Measurements from ENCODE around the gene HDGF. TPM values are rescaled to one million over a fixed set of nuclear protein-coding genes. Genes with fewer than 3 reads are reported as not detected.

HDGF gene
- total and polyA plus RNA-seq, 9 of the 15 experiments (the other 6 are each of a cell fraction or from before 2014, with no cell fraction given), result 38.8 to 601 (median 400) TPM

- H3K27me3 ChIP-seq (ENCODE audit: control insufficient read depth in 2 of 2, insufficient read depth in 2 of 2, low read length in 2 of 2), result no peaks in the 10 kb centered on the region; a peak in 1 of 5 replicates
- H3K27ac ChIP-seq (ENCODE audit: extremely low read depth, low read depth, low read length), result peak within 1 kb of the TSS; percentile 82
- peaks cover 69% of the 10 kb centered on the region for H3K79me2 ChIP-seq (ENCODE audit: control insufficient read depth, insufficient read depth, low read length)
- FAIRE-seq (peak; percentile 93), DNase-seq (ENCODE audit: extremely low read depth in 1 of 4, low spot score in 3 of 4) (peak; percentile 92 to 99 (median 92)), ATAC-seq (peak; percentile 88)
- 2% methylated on average over 35 of the region's 57 CpGs for whole genome bisulfite sequencing (ENCODE audit: insufficient coverage, low coverage, missing lambda C conversion rate)
- no peaks in the 10 kb centered on the region for H3K9me1 ChIP-seq (ENCODE audit: control insufficient read depth, insufficient read depth, low read length)
- intact Hi-C loops (cut with micrococcal nuclease), result loop anchor here (1.0 to 5.0 kb wide), 3 partner anchors 12 to 193 kb away; partner anchors contain the start of genes LRRC71 and MRPL24
- H4K20me1 ChIP-seq (replicated peaks; ENCODE audit: control insufficient read depth, insufficient read depth, low read length), result peaks cover 31% of the 10 kb centered on the region
- POLR2A ChIA-PET, result interaction anchor here (0.6 to 5.0 kb wide), 32 partner anchors 8 to 335 kb away, joined by 3 to 60 read pairs (median 4); partner anchors contain the start of genes HDGF, INSRR, MEF2D and MRPL24
- peak within 1 kb of the TSS; percentile 76 for H3K4me3 ChIP-seq
- TSS peak; percentile 75 for BruUV-seq (replicated peaks)
- peak within 1 kb of the TSS; percentile 91 to 99 for H3K9ac ChIP-seq (ENCODE audit: insufficient read depth in 1 of 2, low read depth in 2 of 2, low read length in 2 of 2)
- in situ Hi-C loops (cut with MboI), result loop anchor here (5.0 to 25.0 kb wide), 3 partner anchors 38 to 1417 kb away; partner anchors contain the start of genes FDPS, NTRK1, PKLR and PRCC
- H3K4me1 ChIP-seq (replicated peaks in 1 of 2; ENCODE audit: control insufficient read depth in 2 of 2, insufficient read depth in 2 of 2, low read length in 2 of 2), result peaks cover 13 to 17% of the 10 kb centered on the region in 2 experiments; a peak in 4 of 5 replicates
- H3K36me3 ChIP-seq (ENCODE audit: control insufficient read depth, insufficient read depth, low read length), result peaks cover 74% of the 10 kb centered on the region
- peak within 1 kb of the TSS; percentile 100 for H3K4me2 ChIP-seq (ENCODE audit: insufficient read depth, low read length)
- H3K9me3 ChIP-seq (replicated peaks; ENCODE audit: control insufficient read depth, insufficient read depth, low read depth, low read length), result no peaks in the 10 kb centered on the region
- CTCF ChIA-PET (ENCODE audit: low intra/inter-chr PET ratio), result interaction anchor here (1.1 to 6.9 kb wide), 2 partner anchors 38 to 39 kb away, joined by 3 to 143 read pairs; partner anchors contain the start of gene PRCC
- H2AFZ ChIP-seq (ENCODE audit: low read depth, low read length), result peak within 1 kb of the TSS; percentile 88
- TF ChIP-seq E2F5 (CRISPR knock-in tag; IDR thresholded peaks at IDR 0.05) (no peak), RFX5 (IDR thresholded peaks at IDR 0.05; ENCODE audit: low read depth, low read length) (peak; percentile 35; the same call in 1 of the 2 replicates), ZNF395 (CRISPR knock-in tag; IDR thresholded peaks at IDR 0.05) (no peak), ZNF444 (CRISPR knock-in tag; IDR thresholded peaks at IDR 0.05) (no peak), CREB3 (tag; conservative IDR thresholded peaks at IDR 0.05; ENCODE audit: low read depth) (no peak), GATA2 (CRISPR knock-in tag; IDR thresholded peaks at IDR 0.05) (no peak), ERF (CRISPR knock-in tag; IDR thresholded peaks at IDR 0.05) (peak; percentile 42; the same call in 1 of the 2 replicates), BMI1 (IDR thresholded peaks at IDR 0.05; ENCODE audit: low read length) (no peak), CBX2 (IDR thresholded peaks at IDR 0.05; ENCODE audit: insufficient read depth, low read length, poor library complexity, severe bottlenecking) (no peak), ZNF232 (CRISPR knock-in tag; IDR thresholded peaks at IDR 0.05) (no peak), ZNF197 (CRISPR knock-in tag; IDR thresholded peaks at IDR 0.05; ENCODE audit: low read depth) (no peak), TRIM25 (IDR thresholded peaks at IDR 0.05; ENCODE audit: borderline replicate concordance) (no peak; the same call in 1 of the 2 replicates)
Measured at GRCh38 chr1:156728599-156729462, 22.6 kb downstream of the HDGF start, which contains the start of gene ISG20L2. Gene ISG20L2 (minus strand): TSS chr1:156728766. CDS start chr1:156727652, 1,114 bp downstream.

All from K562 (cell line).